ENCODE measurements around the gene GUCY1A1. TPM values are rescaled to one million over a fixed set of nuclear protein-coding genes. Genes with fewer than 3 reads are reported as not detected.

Gene GUCY1A1
- total RNA-seq, 1 experiment from 2014 or later = not detected

GRCh38 chr4:155709918-155710317 is 43.3 kb downstream of the GUCY1A1 start:
- no peak for ATAC-seq
- Histone ChIP-seq H3K27me3 (ENCODE audit: insufficient read depth, low read length) (no peaks in the 10 kb centered on the region), H3K9ac (ENCODE audit: low read length) (no peak overlapping the region), H3K4me3 (replicated peaks in 1 of 2; ENCODE audit: low read depth in 1 of 2, low read length in 2 of 2) (no peak overlapping the region), H3K79me2 (ENCODE audit: insufficient read depth, low read length) (no peaks in the 10 kb centered on the region), H3K36me3 (ENCODE audit: control insufficient read depth in 1 of 2, insufficient read depth in 2 of 2, low read length in 2 of 2) (no peaks in the 10 kb centered on the region), H3K9me3 (ENCODE audit: control insufficient read depth in 1 of 2, insufficient read depth in 1 of 2, low read depth in 1 of 2, low read length in 2 of 2) (no peaks in the 10 kb centered on the region), H3K27ac (ENCODE audit: low read depth, low read length) (no peak overlapping the region), H2AFZ (ENCODE audit: low read depth, low read length, poor library complexity, severe bottlenecking) (no peak overlapping the region), H3K4me1 (ENCODE audit: control insufficient read depth in 1 of 2, insufficient read depth in 2 of 2, low read length in 2 of 2) (peaks cover 6% of the 10 kb centered on the region in 2 experiments; a peak in 2 of 4 replicates), H4K20me1 (ENCODE audit: insufficient read depth) (no peaks in the 10 kb centered on the region), H3K4me2 (ENCODE audit: low read length) (no peak overlapping the region), H3K9me2 (ENCODE audit: insufficient read depth) (no peaks in the 10 kb centered on the region)
- ChIA-PET CTCF (no interaction called here), POLR2A (no interaction called here), RAD21 (ENCODE audit: low non-redundant PET in 1 of 2, low total read pairs in 2 of 2, uncharacterized antibody in 2 of 2, unreplicated experiment in 2 of 2) (no interaction called here)
- BruUV-seq (replicated peaks) = no TSS peak
- DNase-seq (ENCODE audit: low read depth, low spot score) = no peak
- intact Hi-C loops (cut with micrococcal nuclease) = no loop called here
- no peak for TF ChIP-seq JUND (IDR thresholded peaks at IDR 0.05)
- no peak for TF ChIP-seq FOSL1 (IDR thresholded peaks at IDR 0.05; ENCODE audit: low read depth)
- no peak for TF ChIP-seq POLR2A (IDR thresholded peaks at IDR 0.05; ENCODE audit: borderline replicate concordance, extremely low read depth, insufficient read depth, insufficient read length)
- no peak for TF ChIP-seq ZFX (IDR thresholded peaks at IDR 0.05)
- TF ChIP-seq ELF1 (IDR thresholded peaks at IDR 0.05; ENCODE audit: borderline replicate concordance, low read depth) = no peak
- TF ChIP-seq, protein P1, sequence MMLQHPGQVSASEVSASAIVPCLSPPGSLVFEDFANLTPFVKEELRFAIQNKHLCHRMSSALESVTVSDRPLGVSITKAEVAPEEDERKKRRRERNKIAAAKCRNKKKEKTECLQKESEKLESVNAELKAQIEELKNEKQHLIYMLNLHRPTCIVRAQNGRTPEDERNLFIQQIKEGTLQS (IDR thresholded peaks at IDR 0.05) = no peak
- no peak for TF ChIP-seq POLR2AphosphoS5 (IDR thresholded peaks at IDR 0.05; ENCODE audit: low read depth, low read length)
- TF ChIP-seq SIN3A (IDR thresholded peaks at IDR 0.05; ENCODE audit: low read depth) = no peak
- no peak for TF ChIP-seq CEBPB (IDR thresholded peaks at IDR 0.05; ENCODE audit: low read depth)
- no peak for TF ChIP-seq SP1 (IDR thresholded peaks at IDR 0.05; ENCODE audit: low read depth)
- TF ChIP-seq RAD21 (IDR thresholded peaks at IDR 0.05; ENCODE audit: low read depth) = no peak
- no peak for TF ChIP-seq TCF7L2 (IDR thresholded peaks at IDR 0.05; ENCODE audit: borderline replicate concordance, extremely low read depth, insufficient read depth, insufficient read length)
- TF ChIP-seq EGR1 (IDR thresholded peaks at IDR 0.05; ENCODE audit: low read depth) = no peak
- TF ChIP-seq, protein P2, sequence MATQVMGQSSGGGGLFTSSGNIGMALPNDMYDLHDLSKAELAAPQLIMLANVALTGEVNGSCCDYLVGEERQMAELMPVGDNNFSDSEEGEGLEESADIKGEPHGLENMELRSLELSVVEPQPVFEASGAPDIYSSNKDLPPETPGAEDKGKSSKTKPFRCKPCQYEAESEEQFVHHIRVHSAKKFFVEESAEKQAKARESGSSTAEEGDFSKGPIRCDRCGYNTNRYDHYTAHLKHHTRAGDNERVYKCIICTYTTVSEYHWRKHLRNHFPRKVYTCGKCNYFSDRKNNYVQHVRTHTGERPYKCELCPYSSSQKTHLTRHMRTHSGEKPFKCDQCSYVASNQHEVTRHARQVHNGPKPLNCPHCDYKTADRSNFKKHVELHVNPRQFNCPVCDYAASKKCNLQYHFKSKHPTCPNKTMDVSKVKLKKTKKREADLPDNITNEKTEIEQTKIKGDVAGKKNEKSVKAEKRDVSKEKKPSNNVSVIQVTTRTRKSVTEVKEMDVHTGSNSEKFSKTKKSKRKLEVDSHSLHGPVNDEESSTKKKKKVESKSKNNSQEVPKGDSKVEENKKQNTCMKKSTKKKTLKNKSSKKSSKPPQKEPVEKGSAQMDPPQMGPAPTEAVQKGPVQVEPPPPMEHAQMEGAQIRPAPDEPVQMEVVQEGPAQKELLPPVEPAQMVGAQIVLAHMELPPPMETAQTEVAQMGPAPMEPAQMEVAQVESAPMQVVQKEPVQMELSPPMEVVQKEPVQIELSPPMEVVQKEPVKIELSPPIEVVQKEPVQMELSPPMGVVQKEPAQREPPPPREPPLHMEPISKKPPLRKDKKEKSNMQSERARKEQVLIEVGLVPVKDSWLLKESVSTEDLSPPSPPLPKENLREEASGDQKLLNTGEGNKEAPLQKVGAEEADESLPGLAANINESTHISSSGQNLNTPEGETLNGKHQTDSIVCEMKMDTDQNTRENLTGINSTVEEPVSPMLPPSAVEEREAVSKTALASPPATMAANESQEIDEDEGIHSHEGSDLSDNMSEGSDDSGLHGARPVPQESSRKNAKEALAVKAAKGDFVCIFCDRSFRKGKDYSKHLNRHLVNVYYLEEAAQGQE (IDR thresholded peaks at IDR 0.05; ENCODE audit: low read depth) = no peak
- no peak for TF ChIP-seq SRF (IDR thresholded peaks at IDR 0.05; ENCODE audit: low read depth)
- TF ChIP-seq, protein P3, sequence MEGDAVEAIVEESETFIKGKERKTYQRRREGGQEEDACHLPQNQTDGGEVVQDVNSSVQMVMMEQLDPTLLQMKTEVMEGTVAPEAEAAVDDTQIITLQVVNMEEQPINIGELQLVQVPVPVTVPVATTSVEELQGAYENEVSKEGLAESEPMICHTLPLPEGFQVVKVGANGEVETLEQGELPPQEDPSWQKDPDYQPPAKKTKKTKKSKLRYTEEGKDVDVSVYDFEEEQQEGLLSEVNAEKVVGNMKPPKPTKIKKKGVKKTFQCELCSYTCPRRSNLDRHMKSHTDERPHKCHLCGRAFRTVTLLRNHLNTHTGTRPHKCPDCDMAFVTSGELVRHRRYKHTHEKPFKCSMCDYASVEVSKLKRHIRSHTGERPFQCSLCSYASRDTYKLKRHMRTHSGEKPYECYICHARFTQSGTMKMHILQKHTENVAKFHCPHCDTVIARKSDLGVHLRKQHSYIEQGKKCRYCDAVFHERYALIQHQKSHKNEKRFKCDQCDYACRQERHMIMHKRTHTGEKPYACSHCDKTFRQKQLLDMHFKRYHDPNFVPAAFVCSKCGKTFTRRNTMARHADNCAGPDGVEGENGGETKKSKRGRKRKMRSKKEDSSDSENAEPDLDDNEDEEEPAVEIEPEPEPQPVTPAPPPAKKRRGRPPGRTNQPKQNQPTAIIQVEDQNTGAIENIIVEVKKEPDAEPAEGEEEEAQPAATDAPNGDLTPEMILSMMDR (IDR thresholded peaks at IDR 0.05 in 2 of 3, conservative IDR thresholded peaks at IDR 0.05 in 1 of 3; ENCODE audit: borderline replicate concordance in 1 of 3, insufficient read depth in 1 of 3, low read depth in 2 of 3, low read length in 2 of 3) = no peak
- no peak for TF ChIP-seq ZNF274 (IDR thresholded peaks at IDR 0.05; ENCODE audit: low read depth, low read length)
- TF ChIP-seq MAX (IDR thresholded peaks at IDR 0.05) = no peak
- no peak for TF ChIP-seq EZH2phosphoT487 (IDR thresholded peaks at IDR 0.05; ENCODE audit: borderline replicate concordance)

All from HCT116 (cell line).